ENCODE measurements around the gene IFI27. TPM values are rescaled to one million over a fixed set of nuclear protein-coding genes. Genes with fewer than 3 reads are reported as not detected.

IFI27 gene
- total and polyA plus RNA-seq, 9 of the 15 experiments (the other 6 are each of a cell fraction or from before 2014, with no cell fraction given) = 0.19 to 3.4 (median 1.4) TPM; not detected in 1

GRCh38 chr14:94161981-94162380 is 51.4 kb downstream of the IFI27 start:
- WGBS (ENCODE audit: insufficient coverage, low coverage, missing lambda C conversion rate) = 0% methylated on average over 2 of the region's 2 CpGs
- no peak overlapping the region for H3K4me2 ChIP-seq (ENCODE audit: insufficient read depth, low read length)

GRCh38 chr14:94162466-94162865 is 51.9 kb downstream of the IFI27 start:
- no peaks in the 10 kb centered on the region for H3K9me1 ChIP-seq (ENCODE audit: control insufficient read depth, insufficient read depth, low read length)
- no peaks in the 10 kb centered on the region for H4K20me1 ChIP-seq (replicated peaks; ENCODE audit: control insufficient read depth, insufficient read depth, low read length)
- H3K9ac ChIP-seq (ENCODE audit: insufficient read depth in 1 of 2, low read depth in 2 of 2, low read length in 2 of 2) = no peak overlapping the region
- H3K4me3 ChIP-seq = no peak overlapping the region
- DNase-seq (ENCODE audit: extremely low read depth in 1 of 4, low spot score in 3 of 4) (no peak), ATAC-seq (no peak), FAIRE-seq (no peak)
- TF ChIP-seq EP400 (IDR thresholded peaks at IDR 0.05) (no peak), REST (IDR thresholded peaks at IDR 0.05; ENCODE audit: borderline replicate concordance) (no peak), REST (CRISPR knock-in tag; IDR thresholded peaks at IDR 0.05; ENCODE audit: low read depth) (no peak), MCM3 (IDR thresholded peaks at IDR 0.05) (no peak), ETV6 (IDR thresholded peaks at IDR 0.05; ENCODE audit: borderline replicate concordance in 1 of 2, low read depth in 2 of 2, low read length in 1 of 2) (no peak), ETV6 (CRISPR knock-in tag; IDR thresholded peaks at IDR 0.05; ENCODE audit: borderline replicate concordance) (no peak)
- no peaks in the 10 kb centered on the region for H3K36me3 ChIP-seq (ENCODE audit: control insufficient read depth, insufficient read depth, low read length)
- H3K27me3 ChIP-seq (ENCODE audit: control insufficient read depth in 2 of 2, insufficient read depth in 2 of 2, low read length in 2 of 2) = peaks cover 0 to 15% of the 10 kb centered on the region in 2 experiments; a peak in 1 of 5 replicates
- in situ Hi-C loops (cut with MboI) = no loop called here
- H3K79me2 ChIP-seq (ENCODE audit: control insufficient read depth, insufficient read depth, low read length) = no peaks in the 10 kb centered on the region
- ChIA-PET CTCF (ENCODE audit: low intra/inter-chr PET ratio) (no interaction called here), POLR2A (interaction anchor here (1.3 kb wide), 1 partner anchor 126 kb away, joined by 3 read pairs; no protein-coding TSS in a partner anchor)
- H3K27ac ChIP-seq (ENCODE audit: extremely low read depth, low read depth, low read length) = no peak overlapping the region
- WGBS (ENCODE audit: insufficient coverage, low coverage, missing lambda C conversion rate) = 0% methylated on average over 5 of the region's 5 CpGs
- no TSS peak for BruUV-seq (replicated peaks)
- H3K4me2 ChIP-seq (ENCODE audit: insufficient read depth, low read length) = no peak overlapping the region
- no peaks in the 10 kb centered on the region for H3K9me3 ChIP-seq (replicated peaks; ENCODE audit: control insufficient read depth, insufficient read depth, low read depth, low read length)
- intact Hi-C loops (cut with micrococcal nuclease) = no loop called here
- H3K4me1 ChIP-seq (replicated peaks in 1 of 2; ENCODE audit: control insufficient read depth in 2 of 2, insufficient read depth in 2 of 2, low read length in 2 of 2) = no peaks in the 10 kb centered on the region; a peak in 1 of 5 replicates
- H2AFZ ChIP-seq (ENCODE audit: low read depth, low read length) = no peak overlapping the region

More at GRCh38 chr14:94161981-94162380, 51.4 kb downstream of the IFI27 start:
- ATAC-seq (no peak), DNase-seq (ENCODE audit: extremely low read depth in 1 of 4, low spot score in 3 of 4) (no peak), FAIRE-seq (no peak)
- H3K9ac ChIP-seq (ENCODE audit: insufficient read depth in 1 of 2, low read depth in 2 of 2, low read length in 2 of 2) = no peak overlapping the region
- peaks cover 0 to 11% of the 10 kb centered on the region in 2 experiments; a peak in 1 of 5 replicates for H3K27me3 ChIP-seq (ENCODE audit: control insufficient read depth in 2 of 2, insufficient read depth in 2 of 2, low read length in 2 of 2)
- H3K9me1 ChIP-seq (ENCODE audit: control insufficient read depth, insufficient read depth, low read length) = no peaks in the 10 kb centered on the region
- ChIA-PET POLR2A (interaction anchor here (1.3 kb wide), 1 partner anchor 126 kb away, joined by 3 read pairs; no protein-coding TSS in a partner anchor), CTCF (ENCODE audit: low intra/inter-chr PET ratio) (no interaction called here)
- no peaks in the 10 kb centered on the region for H3K9me3 ChIP-seq (replicated peaks; ENCODE audit: control insufficient read depth, insufficient read depth, low read depth, low read length)
- intact Hi-C loops (cut with micrococcal nuclease) = no loop called here
- H3K4me3 ChIP-seq = no peak overlapping the region
- no peaks in the 10 kb centered on the region; a peak in 1 of 5 replicates for H3K4me1 ChIP-seq (replicated peaks in 1 of 2; ENCODE audit: control insufficient read depth in 2 of 2, insufficient read depth in 2 of 2, low read length in 2 of 2)
- in situ Hi-C loops (cut with MboI) = no loop called here
- TF ChIP-seq CHD4 (IDR thresholded peaks at IDR 0.05; ENCODE audit: insufficient read depth, insufficient replicate concordance, low read depth, low read length, poor library complexity, severe bottlenecking) (no peak), ESRRA (IDR thresholded peaks at IDR 0.05; ENCODE audit: borderline replicate concordance, low read depth) (no peak)
- H4K20me1 ChIP-seq (replicated peaks; ENCODE audit: control insufficient read depth, insufficient read depth, low read length) = no peaks in the 10 kb centered on the region
- no peaks in the 10 kb centered on the region for H3K36me3 ChIP-seq (ENCODE audit: control insufficient read depth, insufficient read depth, low read length)
- no TSS peak for BruUV-seq (replicated peaks)
- H2AFZ ChIP-seq (ENCODE audit: low read depth, low read length) = no peak overlapping the region
- no peaks in the 10 kb centered on the region for H3K79me2 ChIP-seq (ENCODE audit: control insufficient read depth, insufficient read depth, low read length)
- H3K27ac ChIP-seq (ENCODE audit: extremely low read depth, low read depth, low read length) = no peak overlapping the region
